Neuron (in vitro differentiated cells): ENCODE data around the gene MOB3B.
"Not testable (repeated sequence)": the region's sequence is repeated elsewhere in the genome, so short reads cannot be mapped to it uniquely, and the experiment has no call there.

ENCODE experiments used
- H2AFZ ChIP-seq: one replicate; pipeline ENCODE4 v1.6.1; 2013; ENCODE audit warnings: low read depth, mild to moderate bottlenecking, inconsistent platforms, low read length, moderate library complexity
- H3K27me3 ChIP-seq: one replicate; pipeline ENCODE4 v1.6.1; 2013; ENCODE audit warnings: low read length; ENCODE audit not compliant: insufficient read depth
- H3K36me3 ChIP-seq: one replicate; pipeline ENCODE4 v1.6.1; 2013; ENCODE audit warnings: low read length; ENCODE audit not compliant: insufficient read depth
- H3K4me1 ChIP-seq: one replicate; pipeline ENCODE4 v1.6.1; 2013; ENCODE audit warnings: low read length; ENCODE audit not compliant: insufficient read depth
- H3K4me3 ChIP-seq: 2 replicates; pipeline ENCODE4 v1.5.1; 2013; ENCODE audit warnings: mild to moderate bottlenecking, low read length, moderate library complexity
- H3K9me3 ChIP-seq: one replicate; pipeline ENCODE4 v1.6.1; 2013; ENCODE audit warnings: low read length

Gene MOB3B

GRCh38 chr9:27460226-27461023, 69.2 kb downstream of the MOB3B start:
- Histone ChIP-seq H3K9me3 (peaks cover 1% of the 10 kb centered on the region), H2AFZ (no peak overlapping the region), H3K4me1 (no peaks in the 10 kb centered on the region), H3K36me3 (peaks cover under 1% of the 10 kb centered on the region), H3K4me3 (no peak overlapping the region), H3K27me3 (no peaks in the 10 kb centered on the region)

DNA sequence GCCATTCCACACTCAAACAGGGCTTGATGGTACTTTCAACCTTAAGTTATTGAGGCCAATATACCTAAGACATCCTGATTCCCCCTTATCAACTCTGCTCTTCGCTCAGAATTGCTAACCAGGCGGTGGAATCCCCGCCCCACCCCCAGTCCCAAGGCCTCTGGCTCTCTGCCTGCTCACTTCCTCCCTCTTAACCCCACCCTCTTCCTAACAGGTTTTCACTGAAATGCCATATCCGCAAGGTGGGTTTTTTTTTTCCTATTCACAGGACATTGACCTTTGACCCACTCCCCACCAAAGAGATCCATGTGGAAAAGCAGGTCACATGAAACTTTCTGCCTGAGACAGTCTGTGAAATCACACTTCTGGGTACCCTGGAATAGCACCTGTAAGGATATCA, 72.2 kb downstream of the MOB3B start:
- Histone ChIP-seq H3K9me3 (no peaks in the 10 kb centered on the region), H3K4me1 (no peaks in the 10 kb centered on the region), H3K4me3 (no peak overlapping the region), H2AFZ (no peak overlapping the region), H3K36me3 (peaks cover 18% of the 10 kb centered on the region), H3K27me3 (no peaks in the 10 kb centered on the region)

DNA sequence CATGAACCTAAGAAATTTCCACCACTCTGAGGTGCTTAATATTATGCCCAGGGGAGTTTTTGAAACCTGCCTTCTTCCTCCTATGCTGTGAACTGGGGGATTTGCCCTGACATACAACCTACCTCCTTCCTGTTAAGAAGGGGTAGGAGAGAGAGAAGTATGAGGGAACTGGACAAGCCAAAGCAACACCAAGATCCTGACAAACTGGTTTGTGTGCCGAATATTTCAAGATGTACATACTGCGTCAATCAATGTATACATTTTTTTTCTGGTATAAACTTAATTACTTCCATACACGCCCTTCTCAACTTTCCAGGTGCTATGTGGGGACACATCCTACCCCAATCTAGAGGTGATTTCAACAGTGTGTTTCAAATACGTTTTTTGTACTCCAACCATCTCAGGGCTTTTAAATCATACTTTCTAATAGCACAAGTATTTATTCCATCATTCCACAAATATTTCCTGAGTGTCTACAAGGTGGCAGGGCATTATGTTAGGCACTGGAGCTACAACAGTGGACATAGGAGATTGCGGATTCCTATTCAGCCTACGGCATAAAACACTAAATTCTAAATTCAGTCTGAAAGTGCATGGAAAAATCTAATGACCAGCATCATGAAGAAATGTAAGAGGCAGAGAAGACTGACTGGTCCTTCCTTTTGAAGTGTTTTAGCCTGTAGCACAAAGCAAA, 75.6 kb downstream of the MOB3B start:
- no peaks in the 10 kb centered on the region for H3K9me3 ChIP-seq
- H3K27me3 ChIP-seq, result no peaks in the 10 kb centered on the region
- H2AFZ ChIP-seq, result no peak overlapping the region
- peaks cover 16% of the 10 kb centered on the region for H3K4me1 ChIP-seq
- peaks cover 19% of the 10 kb centered on the region for H3K36me3 ChIP-seq
- H3K4me3 ChIP-seq, result no peak overlapping the region

DNA sequence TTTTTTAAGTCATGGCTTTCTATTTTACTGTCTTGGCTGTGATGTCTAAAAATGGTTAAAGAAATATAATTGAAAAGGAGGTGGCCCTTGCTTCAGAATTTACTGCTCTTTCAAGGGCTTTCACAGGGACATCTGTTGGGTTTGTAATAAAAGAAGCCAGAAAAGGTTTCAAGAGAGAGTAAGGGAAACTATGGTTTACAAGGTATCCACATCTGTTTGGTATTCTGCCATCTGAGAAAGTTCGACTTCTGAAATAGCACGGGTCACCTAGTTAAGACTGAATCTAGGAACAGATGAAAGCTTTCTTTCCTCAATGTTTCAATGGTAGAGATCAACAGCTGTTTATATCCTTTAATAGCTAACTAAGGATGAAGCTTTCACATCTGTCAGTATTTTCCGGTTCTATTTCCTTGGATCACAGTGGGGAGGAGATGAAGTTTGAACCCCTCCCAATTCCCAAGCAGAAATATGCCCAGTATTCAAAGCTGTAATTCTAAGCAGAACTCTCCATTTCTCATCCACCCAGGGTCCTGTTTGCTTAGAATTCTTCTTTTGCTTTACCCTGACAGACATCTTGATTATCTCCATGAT, 78.3 kb downstream of the MOB3B start:
- H3K4me1 ChIP-seq, result peaks cover 23% of the 10 kb centered on the region
- H3K4me3 ChIP-seq, result no peak overlapping the region
- peaks cover 22% of the 10 kb centered on the region for H3K36me3 ChIP-seq
- no peak overlapping the region for H2AFZ ChIP-seq
- H3K9me3 ChIP-seq, result no peaks in the 10 kb centered on the region
- no peaks in the 10 kb centered on the region for H3K27me3 ChIP-seq

DNA sequence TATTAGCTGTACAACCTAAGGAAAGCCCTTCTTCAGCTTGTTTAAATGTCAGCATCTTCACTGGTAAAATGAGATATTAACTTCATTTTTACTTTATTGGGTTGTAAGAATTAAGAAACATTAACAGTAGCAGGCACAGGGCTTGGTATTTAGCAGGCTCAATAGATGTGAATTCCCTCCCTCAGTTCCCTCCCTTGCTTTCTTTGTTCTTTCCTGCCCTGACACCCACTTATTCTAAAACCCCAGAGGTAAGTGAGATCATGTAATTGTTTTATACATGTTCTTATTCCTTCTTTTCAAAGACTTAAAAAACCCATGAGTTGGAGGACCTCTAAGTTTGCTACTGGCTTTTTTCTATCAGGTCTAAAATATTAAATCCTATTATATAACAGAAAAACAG, 78.9 kb downstream of the MOB3B start:
- Histone ChIP-seq H3K9me3 (no peaks in the 10 kb centered on the region), H3K4me3 (no peak overlapping the region), H2AFZ (no peak overlapping the region), H3K27me3 (no peaks in the 10 kb centered on the region), H3K4me1 (peaks cover 25% of the 10 kb centered on the region), H3K36me3 (peaks cover 22% of the 10 kb centered on the region)

DNA sequence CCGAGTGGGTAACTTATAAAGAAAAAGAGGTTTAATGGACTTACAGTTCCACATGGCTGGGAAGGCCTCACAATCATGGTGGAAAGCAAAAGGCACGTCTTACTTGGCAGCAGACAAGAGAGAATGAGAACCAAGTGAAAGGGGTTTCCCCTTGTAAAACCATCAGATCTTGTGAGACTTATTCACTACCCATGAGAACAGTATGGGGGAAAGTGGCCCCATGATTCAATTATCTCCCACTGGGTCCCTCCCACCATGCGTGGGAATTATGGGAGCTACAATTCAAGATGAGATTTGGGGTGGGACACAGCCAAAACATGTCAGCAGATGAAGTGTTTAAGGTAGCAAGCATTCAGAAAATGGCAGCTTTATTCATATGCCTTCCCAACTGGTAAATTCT, 81.3 kb downstream of the MOB3B start:
- H2AFZ ChIP-seq, H3K27me3 ChIP-seq, H3K9me3 ChIP-seq, H3K4me3 ChIP-seq, H3K36me3 ChIP-seq: not testable (repeated sequence)
- H3K4me1 ChIP-seq, result peaks cover 27% of the 10 kb centered on the region

- H2AFZ ChIP-seq, result no peak overlapping the region
- H3K4me1 ChIP-seq, result peaks cover 27% of the 10 kb centered on the region
- no peak overlapping the region for H3K4me3 ChIP-seq
- H3K36me3 ChIP-seq, result peaks cover 2% of the 10 kb centered on the region
- H3K27me3 ChIP-seq, result no peaks in the 10 kb centered on the region
- peaks cover 1% of the 10 kb centered on the region for H3K9me3 ChIP-seq
These were observed 82.5 kb downstream of the MOB3B start for GRCh38 chr9:27447031-27447683.

- H3K36me3 ChIP-seq, result peaks cover 2% of the 10 kb centered on the region
- H3K4me3 ChIP-seq, result no peak overlapping the region
- H3K9me3 ChIP-seq, result peaks cover 1% of the 10 kb centered on the region
- H2AFZ ChIP-seq, result no peak overlapping the region
- H3K27me3 ChIP-seq, result no peaks in the 10 kb centered on the region
- peaks cover 15% of the 10 kb centered on the region for H3K4me1 ChIP-seq
These were observed 83.9 kb downstream of the MOB3B start for GRCh38 chr9:27445688-27446087.

- peaks cover 2% of the 10 kb centered on the region for H3K36me3 ChIP-seq
These were observed 84.5 kb downstream of the MOB3B start for GRCh38 chr9:27445057-27445595.

DNA sequence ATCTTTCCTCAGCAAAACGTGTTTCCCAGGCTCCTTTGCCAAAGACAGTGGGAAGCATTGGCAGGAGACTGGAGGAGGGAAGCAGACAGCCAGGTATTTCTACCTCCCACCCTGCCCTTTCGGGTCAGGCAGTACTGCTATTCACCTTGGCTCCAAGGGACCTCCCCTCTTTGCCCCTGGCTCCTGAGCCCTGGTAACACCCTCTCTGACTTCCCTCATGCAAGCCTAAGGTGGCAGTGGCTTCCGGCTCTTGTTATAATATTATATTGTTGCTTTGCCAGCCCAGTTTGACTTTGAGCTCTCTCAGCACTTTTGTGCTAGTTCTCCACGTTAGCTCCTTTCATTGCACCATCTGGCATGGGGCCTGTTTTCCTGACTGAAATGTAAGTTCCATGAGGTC, 87.2 kb downstream of the MOB3B start:
- Histone ChIP-seq H3K27me3 (no peaks in the 10 kb centered on the region), H3K4me3 (no peak overlapping the region), H3K36me3 (no peaks in the 10 kb centered on the region), H3K9me3 (peaks cover 1% of the 10 kb centered on the region), H2AFZ (no peak overlapping the region), H3K4me1 (peaks cover 27% of the 10 kb centered on the region)

More at GRCh38 chr9:27445057-27445595, 84.5 kb downstream of the MOB3B start:
- H3K4me3 ChIP-seq, result no peak overlapping the region
- peaks cover 11% of the 10 kb centered on the region for H3K4me1 ChIP-seq
- no peaks in the 10 kb centered on the region for H3K27me3 ChIP-seq
- peaks cover 1% of the 10 kb centered on the region for H3K9me3 ChIP-seq
- no peak overlapping the region for H2AFZ ChIP-seq

DNA sequence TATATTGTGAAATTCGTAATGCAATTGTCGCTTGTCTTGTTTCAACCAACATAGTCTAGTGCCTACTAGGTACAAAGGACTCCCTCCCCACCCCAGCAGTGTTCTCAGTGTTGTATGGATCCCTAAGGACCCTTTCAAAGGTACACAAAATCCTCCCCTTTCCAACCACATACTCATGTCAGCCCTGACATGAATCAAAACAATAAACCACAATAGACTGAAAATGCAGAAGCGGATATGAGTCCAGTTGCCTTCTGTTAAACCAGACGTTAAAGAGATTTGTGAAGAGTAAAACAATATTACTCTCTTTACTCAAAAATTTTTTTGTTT, 87.9 kb downstream of the MOB3B start:
- no peak overlapping the region for H3K4me3 ChIP-seq
- H3K4me1 ChIP-seq, result peaks cover 26% of the 10 kb centered on the region
- no peaks in the 10 kb centered on the region for H3K36me3 ChIP-seq
- H3K27me3 ChIP-seq, result no peaks in the 10 kb centered on the region
- H3K9me3 ChIP-seq, result peaks cover 1% of the 10 kb centered on the region
- no peak overlapping the region for H2AFZ ChIP-seq

- no peak overlapping the region for H2AFZ ChIP-seq
- no peaks in the 10 kb centered on the region for H3K36me3 ChIP-seq
- no peak overlapping the region for H3K4me3 ChIP-seq
- no peaks in the 10 kb centered on the region for H3K27me3 ChIP-seq
- peaks cover 26% of the 10 kb centered on the region for H3K4me1 ChIP-seq
- H3K9me3 ChIP-seq, result peaks cover 1% of the 10 kb centered on the region
These were observed 88.5 kb downstream of the MOB3B start for GRCh38 chr9:27440888-27441740.
